GM12874 (cell line): ENCODE measurements around the gene MATR3.

Experiments
- CTCF ChIP-seq: IDR thresholded peaks from 2 replicates; pipeline ENCODE4 v1.5.1; 2011; ENCODE audit warnings: low read depth, mild to moderate bottlenecking, control low read depth, low read length, moderate library complexity; ENCODE audit not compliant: insufficient read depth

The MATR3 gene

GRCh38 chr5:139256820-139257219 is 36.7 kb upstream of the MATR3 start:
- no peak for TF ChIP-seq CTCF

GRCh38 chr5:139262059-139262741 is 31.3 kb upstream of the MATR3 start:
- no peak for TF ChIP-seq CTCF

GRCh38 chr5:139262742-139263445 is 30.6 kb upstream of the MATR3 start:
- peak; percentile 83 for TF ChIP-seq CTCF

- TF ChIP-seq CTCF = no peak
Observed at GRCh38 chr5:139263536-139263935, 30.0 kb upstream of the MATR3 start.

- TF ChIP-seq CTCF = no peak
Observed at GRCh38 chr5:139263946-139264345, 29.6 kb upstream of the MATR3 start.

GRCh38 chr5:139265001-139265400 is 28.5 kb upstream of the MATR3 start:
- TF ChIP-seq CTCF = no peak

GRCh38 chr5:139266236-139266635 is 27.3 kb upstream of the MATR3 start:
- TF ChIP-seq CTCF = no peak
